Measurements from ENCODE around the gene FAT1. TPM values are rescaled to one million over a fixed set of nuclear protein-coding genes. Genes with fewer than 3 reads are reported as not detected.

The FAT1 gene
- total and polyA plus RNA-seq, 2 donors (not counting 1 experiment from before 2014, with no cell fraction given), result 0.07 to 0.15 TPM

GRCh38 chr4:186545436-186545835 lies 178.2 kb downstream of the FAT1 start:
- H3K4me3 ChIP-seq (ENCODE audit: control extremely low read depth in 1 of 5, extremely low read depth in 1 of 5, insufficient read depth in 1 of 5, low read depth in 2 of 5, low read length in 4 of 5), result no peak overlapping the region
- no peak overlapping the region for H3K4me2 ChIP-seq (replicated peaks; ENCODE audit: low read depth, low read length, poor library complexity, severe bottlenecking)
- H3K27me3 Mint-ChIP-seq, result no peaks in the 10 kb centered on the region
- WGBS (ENCODE audit: insufficient coverage), result 77% methylated on average over 3 of the region's 7 CpGs
- no peak overlapping the region for H3K9ac ChIP-seq (ENCODE audit: low read length)
- peaks cover 0 to 17% (median 0%) of the 10 kb centered on the region in 3 donors for H3K9me3 ChIP-seq (ENCODE audit: control extremely low read depth in 1 of 3, control insufficient read depth in 2 of 3, insufficient read depth in 1 of 3, low read length in 2 of 3)
- no peaks in the 10 kb centered on the region for H3K27me3 ChIP-seq (replicated peaks in 1 of 4; ENCODE audit: control extremely low read depth in 1 of 4, control insufficient read depth in 3 of 4, insufficient read depth in 4 of 4, low read length in 3 of 4)
- no peaks in the 10 kb centered on the region for H4K20me1 ChIP-seq (ENCODE audit: control insufficient read depth, insufficient read depth, low read length, poor library complexity, severe bottlenecking)
- ChIA-PET CTCF (no interaction called here), POLR2A (no interaction called here)
- DNase-seq (no peak), ATAC-seq (ENCODE audit: low read depth) (no peak)
- peaks cover 3% of the 10 kb centered on the region for H3K9me3 Mint-ChIP-seq (ENCODE audit: insufficient read depth)
- intact Hi-C loops (cut with micrococcal nuclease), result no loop called here
- no peaks in the 10 kb centered on the region for H3K4me1 Mint-ChIP-seq
- H2AFZ ChIP-seq (ENCODE audit: insufficient read depth, low read depth, low read length, poor library complexity, severe bottlenecking), result no peak overlapping the region
- H3K79me2 ChIP-seq (ENCODE audit: control insufficient read depth, insufficient read depth, low read length), result no peaks in the 10 kb centered on the region
- TF ChIP-seq EZH2 (IDR thresholded peaks at IDR 0.05; ENCODE audit: borderline replicate concordance, insufficient read depth, low read depth, low read length, poor library complexity, severe bottlenecking), result no peak
- TF ChIP-seq, protein P1, sequence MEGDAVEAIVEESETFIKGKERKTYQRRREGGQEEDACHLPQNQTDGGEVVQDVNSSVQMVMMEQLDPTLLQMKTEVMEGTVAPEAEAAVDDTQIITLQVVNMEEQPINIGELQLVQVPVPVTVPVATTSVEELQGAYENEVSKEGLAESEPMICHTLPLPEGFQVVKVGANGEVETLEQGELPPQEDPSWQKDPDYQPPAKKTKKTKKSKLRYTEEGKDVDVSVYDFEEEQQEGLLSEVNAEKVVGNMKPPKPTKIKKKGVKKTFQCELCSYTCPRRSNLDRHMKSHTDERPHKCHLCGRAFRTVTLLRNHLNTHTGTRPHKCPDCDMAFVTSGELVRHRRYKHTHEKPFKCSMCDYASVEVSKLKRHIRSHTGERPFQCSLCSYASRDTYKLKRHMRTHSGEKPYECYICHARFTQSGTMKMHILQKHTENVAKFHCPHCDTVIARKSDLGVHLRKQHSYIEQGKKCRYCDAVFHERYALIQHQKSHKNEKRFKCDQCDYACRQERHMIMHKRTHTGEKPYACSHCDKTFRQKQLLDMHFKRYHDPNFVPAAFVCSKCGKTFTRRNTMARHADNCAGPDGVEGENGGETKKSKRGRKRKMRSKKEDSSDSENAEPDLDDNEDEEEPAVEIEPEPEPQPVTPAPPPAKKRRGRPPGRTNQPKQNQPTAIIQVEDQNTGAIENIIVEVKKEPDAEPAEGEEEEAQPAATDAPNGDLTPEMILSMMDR (IDR thresholded peaks at IDR 0.05), result no peak
- no peaks in the 10 kb centered on the region for H3K4me1 ChIP-seq (ENCODE audit: control insufficient read depth in 2 of 2, insufficient read depth in 2 of 2, low read length in 2 of 2)
- H3K27ac ChIP-seq (ENCODE audit: low read length in 2 of 2), result no peak overlapping the region
- no peaks in the 10 kb centered on the region for H3K36me3 ChIP-seq (replicated peaks in 1 of 2; ENCODE audit: control extremely low read depth in 1 of 2, control insufficient read depth in 1 of 2, extremely low read depth in 1 of 2, insufficient read depth in 2 of 2, low read length in 1 of 2)
- no peak overlapping the region for H3K27ac Mint-ChIP-seq
- H3K4me3 Mint-ChIP-seq, result no peak overlapping the region

DNA sequence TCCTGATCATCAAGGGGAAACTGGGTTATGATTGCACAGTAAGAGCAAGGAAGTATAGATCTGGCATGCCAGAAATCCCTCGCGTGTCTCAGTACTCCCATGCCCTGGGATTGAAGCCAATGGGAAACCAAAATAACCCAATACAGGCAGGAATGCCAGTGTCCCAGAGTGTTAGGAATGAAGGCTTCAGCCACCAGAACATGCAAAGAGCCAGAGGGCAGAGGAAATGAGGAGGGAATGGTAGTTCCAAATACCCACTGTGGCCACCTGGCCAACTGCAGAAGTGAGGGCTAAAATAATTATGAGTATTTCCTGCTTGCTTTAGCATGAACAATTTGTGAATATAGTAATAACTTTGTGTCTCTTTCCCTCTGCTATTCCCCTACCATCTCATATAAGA lies 180.4 kb downstream of the FAT1 start:
- WGBS (ENCODE audit: insufficient coverage), result 92% methylated on average over 2 of the region's 2 CpGs
- H3K4me2 ChIP-seq (replicated peaks; ENCODE audit: low read depth, low read length, poor library complexity, severe bottlenecking), result no peak overlapping the region
- ChIA-PET CTCF (no interaction called here), POLR2A (no interaction called here)
- TF ChIP-seq, protein P1 (IDR thresholded peaks at IDR 0.05), result no peak
- no peak for TF ChIP-seq EZH2 (IDR thresholded peaks at IDR 0.05; ENCODE audit: borderline replicate concordance, insufficient read depth, low read depth, low read length, poor library complexity, severe bottlenecking)
- intact Hi-C loops (cut with micrococcal nuclease), result no loop called here
- H3K9ac ChIP-seq (ENCODE audit: low read length), result no peak overlapping the region
- peaks cover 0 to 19% (median 0%) of the 10 kb centered on the region in 3 donors for H3K9me3 ChIP-seq (ENCODE audit: control extremely low read depth in 1 of 3, control insufficient read depth in 2 of 3, insufficient read depth in 1 of 3, low read length in 2 of 3)
- H2AFZ ChIP-seq (ENCODE audit: insufficient read depth, low read depth, low read length, poor library complexity, severe bottlenecking), result no peak overlapping the region
- no peaks in the 10 kb centered on the region for H3K4me1 Mint-ChIP-seq
- ATAC-seq (ENCODE audit: low read depth) (no peak), DNase-seq (no peak)
- no peaks in the 10 kb centered on the region for H3K27me3 Mint-ChIP-seq
- H3K4me1 ChIP-seq (ENCODE audit: control insufficient read depth in 2 of 2, insufficient read depth in 2 of 2, low read length in 2 of 2), result no peaks in the 10 kb centered on the region
- no peak overlapping the region for H3K4me3 Mint-ChIP-seq
- H3K27ac ChIP-seq (ENCODE audit: low read length in 2 of 2), result no peak overlapping the region
- H3K9me3 Mint-ChIP-seq (ENCODE audit: insufficient read depth), result peaks cover 5% of the 10 kb centered on the region
- no peak overlapping the region for H3K27ac Mint-ChIP-seq
- H3K27me3 ChIP-seq (replicated peaks in 1 of 4; ENCODE audit: control extremely low read depth in 1 of 4, control insufficient read depth in 3 of 4, insufficient read depth in 4 of 4, low read length in 3 of 4), result no peaks in the 10 kb centered on the region
- H3K79me2 ChIP-seq (ENCODE audit: control insufficient read depth, insufficient read depth, low read length), result no peaks in the 10 kb centered on the region
- H3K36me3 ChIP-seq (replicated peaks in 1 of 2; ENCODE audit: control extremely low read depth in 1 of 2, control insufficient read depth in 1 of 2, extremely low read depth in 1 of 2, insufficient read depth in 2 of 2, low read length in 1 of 2), result no peaks in the 10 kb centered on the region
- H4K20me1 ChIP-seq (ENCODE audit: control insufficient read depth, insufficient read depth, low read length, poor library complexity, severe bottlenecking), result no peaks in the 10 kb centered on the region
- H3K4me3 ChIP-seq (ENCODE audit: control extremely low read depth in 1 of 5, extremely low read depth in 1 of 5, insufficient read depth in 1 of 5, low read depth in 2 of 5, low read length in 4 of 5), result no peak overlapping the region
